ENCODE measurements around the gene ZFYVE28. TPM values are rescaled to one million over a fixed set of nuclear protein-coding genes. Genes with fewer than 3 reads are reported as not detected.

ZFYVE28 gene
- total RNA-seq, 1 donor from 2014 or later: 3.6 TPM

DNA sequence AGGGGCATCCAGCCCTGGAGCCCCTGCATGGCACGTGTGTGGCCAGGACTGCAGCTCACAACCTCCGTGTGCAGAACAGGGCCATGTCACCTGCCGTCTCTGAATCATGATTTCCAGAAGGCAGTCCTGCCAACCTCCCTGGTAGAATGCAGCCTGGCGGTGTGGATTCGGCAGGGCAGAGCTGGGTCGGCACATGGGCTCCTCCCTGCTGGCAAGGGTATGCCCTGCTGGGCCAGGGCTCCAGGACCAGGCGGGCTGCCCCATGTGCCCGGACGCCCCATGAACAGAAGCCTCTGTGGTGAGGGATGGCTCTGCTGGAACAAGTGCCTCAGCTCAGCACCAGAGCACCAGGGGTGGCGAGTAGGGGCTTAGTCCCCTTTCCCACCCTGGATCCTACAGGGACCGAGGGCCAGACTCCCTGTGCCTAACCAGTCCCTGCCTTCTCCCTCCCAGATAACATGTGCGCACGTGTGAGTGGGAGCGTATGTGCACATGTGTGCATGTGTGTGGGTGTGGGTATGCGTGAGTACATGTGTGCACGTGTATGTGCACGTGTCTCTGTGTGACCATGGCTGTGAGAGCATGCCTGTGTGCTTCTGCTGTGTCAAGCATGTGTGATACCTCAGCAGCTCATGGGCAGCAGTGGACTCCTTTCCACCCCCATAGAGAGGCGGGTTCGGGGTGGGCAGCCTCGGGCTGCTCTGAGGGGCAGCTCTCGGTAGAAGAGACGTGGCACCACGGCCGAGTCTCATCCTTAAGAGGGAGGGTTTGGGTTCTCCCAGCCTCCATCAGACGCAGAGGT is 146.2 kb downstream of the ZFYVE28 start:
- Mint-ChIP-seq H3K4me1 (ENCODE audit: unreplicated experiment) (peaks cover 3% of the 10 kb centered on the region), H3K27ac (no peak overlapping the region), H3K27me3 (no peaks in the 10 kb centered on the region), H3K4me3 (no peak overlapping the region), H3K36me3 (no peaks in the 10 kb centered on the region), H3K9me3 (no peaks in the 10 kb centered on the region)
- TF ChIP-seq CTCF (conservative IDR thresholded peaks at IDR 0.05): no peak
- DNase-seq (ENCODE audit: extremely low spot score, unreplicated experiment): no peak

DNA sequence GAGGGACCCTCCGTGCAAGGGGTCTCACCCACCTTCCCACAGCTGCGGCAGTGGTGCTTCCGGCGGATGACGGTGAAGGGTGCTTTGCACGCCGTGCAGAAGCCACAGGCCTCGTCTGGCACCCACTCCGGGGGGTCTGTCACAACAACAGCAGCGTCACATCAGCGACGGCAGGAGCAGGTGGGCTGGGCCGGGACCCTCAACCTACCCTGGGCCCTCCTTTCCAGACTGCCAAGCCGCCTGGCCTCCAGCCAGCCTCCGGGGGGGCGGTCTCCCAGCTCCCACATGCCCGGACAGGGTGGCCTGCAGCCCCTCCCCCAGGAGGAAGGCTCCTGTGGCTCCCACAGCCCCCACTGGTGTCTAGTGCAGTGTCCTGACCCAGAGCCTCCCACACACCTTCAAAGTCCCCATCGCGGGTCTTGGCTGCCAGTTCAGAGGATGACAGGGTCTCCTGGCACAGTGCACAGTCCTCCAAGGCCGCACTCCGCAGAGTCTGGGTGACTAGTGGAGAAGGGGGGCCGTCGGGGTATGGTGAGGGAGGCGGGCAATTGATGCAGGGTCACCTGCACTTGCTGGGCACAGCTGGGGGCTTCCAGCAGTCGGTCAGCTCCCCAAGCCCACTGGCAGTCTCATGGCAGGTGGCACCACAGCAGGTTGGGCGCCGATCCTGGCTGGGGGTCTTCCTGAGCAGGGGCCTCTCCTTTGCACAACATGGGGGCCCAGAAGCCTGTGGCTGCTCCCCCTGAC is 147.0 kb downstream of the ZFYVE28 start:
- H3K27ac Mint-ChIP-seq: no peak overlapping the region

DNA sequence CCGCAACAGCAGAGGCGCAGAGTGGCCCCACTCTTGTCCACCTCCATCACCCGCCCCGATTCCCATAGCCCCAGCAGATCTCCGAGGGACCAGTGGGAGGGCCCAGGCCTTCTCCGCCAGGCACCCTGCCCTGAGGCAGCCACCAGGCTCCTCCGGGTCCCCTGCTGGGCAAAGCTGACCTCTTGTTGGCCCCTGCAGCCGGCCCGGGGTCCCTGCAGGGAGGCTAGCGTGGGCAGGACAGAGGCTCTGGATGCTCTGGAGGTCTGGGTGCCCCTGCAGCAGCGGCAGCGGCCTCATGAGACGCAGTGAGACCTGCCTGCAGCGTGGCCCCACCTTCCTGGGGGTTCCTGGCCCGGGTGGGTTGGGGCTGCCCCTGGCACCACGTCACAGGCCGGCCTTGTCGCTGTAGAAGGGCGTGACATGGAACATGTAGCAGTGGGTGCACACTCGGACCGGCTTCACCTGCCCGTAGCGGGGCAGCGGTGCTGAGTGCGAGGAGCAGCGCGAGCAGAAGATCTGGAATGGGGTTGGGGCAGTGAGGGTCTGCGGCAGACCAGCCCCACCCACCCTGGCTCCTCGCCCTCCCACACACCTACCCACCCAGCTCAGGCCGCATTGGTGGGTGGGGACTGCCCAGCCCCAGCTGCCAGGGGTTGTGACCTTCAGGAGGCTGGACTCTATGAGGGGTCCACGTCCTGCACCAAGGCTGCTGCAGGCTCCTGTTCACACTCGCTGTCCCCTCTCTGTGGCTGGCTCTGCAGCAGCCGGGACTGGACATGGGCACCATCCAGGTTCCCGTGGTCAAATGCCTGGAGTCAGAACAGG is 147.9 kb downstream of the ZFYVE28 start:
- no peaks in the 10 kb centered on the region for H3K9me3 Mint-ChIP-seq
- peaks cover 3% of the 10 kb centered on the region for H3K4me1 Mint-ChIP-seq (ENCODE audit: unreplicated experiment)
- no peak for TF ChIP-seq CTCF (conservative IDR thresholded peaks at IDR 0.05)
- H3K27me3 Mint-ChIP-seq: no peaks in the 10 kb centered on the region
- H3K36me3 Mint-ChIP-seq: no peaks in the 10 kb centered on the region
- DNase-seq (ENCODE audit: extremely low spot score, unreplicated experiment): no peak
- H3K27ac Mint-ChIP-seq: no peak overlapping the region
- H3K4me3 Mint-ChIP-seq: no peak overlapping the region

More for the DNA sequence above, 147.0 kb downstream of the ZFYVE28 start:
- Mint-ChIP-seq H3K4me1 (ENCODE audit: unreplicated experiment) (peaks cover 3% of the 10 kb centered on the region), H3K4me3 (no peak overlapping the region), H3K9me3 (no peaks in the 10 kb centered on the region), H3K27me3 (no peaks in the 10 kb centered on the region), H3K36me3 (no peaks in the 10 kb centered on the region)
- TF ChIP-seq CTCF (conservative IDR thresholded peaks at IDR 0.05): no peak
- DNase-seq (ENCODE audit: extremely low spot score, unreplicated experiment): no peak

DNA sequence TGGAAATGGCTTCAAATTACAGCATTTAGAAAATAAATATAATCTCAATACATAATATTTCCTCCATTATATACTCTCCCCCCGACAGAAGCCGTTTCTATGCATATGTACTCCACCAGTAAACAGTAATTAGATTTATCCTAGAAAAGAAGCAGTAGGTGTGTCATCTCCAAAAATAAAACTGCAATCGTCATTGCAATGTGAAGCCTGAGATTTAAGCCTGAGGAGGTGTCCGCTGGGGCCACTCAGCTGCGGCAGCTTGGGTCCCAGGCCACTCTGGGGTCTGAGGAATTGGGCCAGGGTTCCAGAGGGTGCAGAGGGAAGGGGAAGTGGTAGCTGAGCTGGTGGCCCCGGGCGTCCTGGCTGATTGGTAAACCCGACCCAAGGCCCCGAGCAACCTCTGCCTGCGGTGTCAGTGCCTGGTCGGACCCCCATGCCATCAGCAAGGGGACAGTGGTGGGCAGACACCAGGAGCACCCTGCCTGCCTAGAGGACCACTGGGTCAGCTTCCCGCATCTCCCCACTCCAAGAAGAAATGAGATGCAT is 148.8 kb downstream of the ZFYVE28 start:
- Mint-ChIP-seq H3K4me3 (no peak overlapping the region), H3K4me1 (ENCODE audit: unreplicated experiment) (peaks cover 3% of the 10 kb centered on the region), H3K36me3 (no peaks in the 10 kb centered on the region), H3K27ac (no peak overlapping the region), H3K27me3 (no peaks in the 10 kb centered on the region), H3K9me3 (no peaks in the 10 kb centered on the region)
- TF ChIP-seq CTCF (conservative IDR thresholded peaks at IDR 0.05): no peak
- DNase-seq (ENCODE audit: extremely low spot score, unreplicated experiment): no peak

- Mint-ChIP-seq H3K4me1 (ENCODE audit: unreplicated experiment) (peaks cover 3% of the 10 kb centered on the region), H3K27me3 (no peaks in the 10 kb centered on the region), H3K27ac (no peak overlapping the region), H3K36me3 (no peaks in the 10 kb centered on the region), H3K9me3 (no peaks in the 10 kb centered on the region), H3K4me3 (no peak overlapping the region)
- DNase-seq (ENCODE audit: extremely low spot score, unreplicated experiment): no peak
- TF ChIP-seq CTCF (conservative IDR thresholded peaks at IDR 0.05): no peak
Observed at GRCh38 chr4:2269206-2269531, 149.3 kb downstream of the ZFYVE28 start.
